GM12891 (cell line): ENCODE measurements around the gene RXFP3.
A peak's percentile ranks its signal among the peaks of the same experiment; 100 is the strongest.
"Not testable (repeated sequence)": the region's sequence is repeated elsewhere in the genome, so short reads cannot be mapped to it uniquely, and the experiment has no call there.

ENCODE experiments used
- DNase-seq: peaks from one replicate; pipeline ENCODE4 v3.0.0; 2011; ENCODE audit warnings: low spot score; ENCODE audit not compliant: insufficient read length
- FAIRE-seq: peaks from 2 replicates; lab custom pipeline; 2011; peaks lifted over from hg19 to GRCh38; lab: Jason Lieb, UNC
- PAX5 ChIP-seq: IDR thresholded peaks from 2 replicates; pipeline ENCODE4 v1.6.1; 2011; ENCODE audit warnings: low read length, moderate library complexity, mild to moderate bottlenecking; ENCODE audit not compliant: insufficient read depth, severe bottlenecking
- POLR2A ChIP-seq: IDR thresholded peaks from 2 replicates; pipeline ENCODE4 v1.6.1; 2011; ENCODE audit warnings: low read depth, low read length, control low read depth
- POLR2AphosphoS5 ChIP-seq: IDR thresholded peaks from 2 replicates; pipeline ENCODE4 v1.6.1; 2011; ENCODE audit warnings: low read depth, low read length, control low read depth
- POU2F2 ChIP-seq: IDR thresholded peaks from 2 replicates; pipeline ENCODE4 v1.6.1; 2011; ENCODE audit warnings: low read depth, mild to moderate bottlenecking, control low read depth, low read length, moderate library complexity
- SPI1 ChIP-seq: IDR thresholded peaks from 2 replicates; pipeline ENCODE4 v1.6.1; 2011; ENCODE audit warnings: low read depth, low read length, control low read depth
- TAF1 ChIP-seq: IDR thresholded peaks from 2 replicates; pipeline ENCODE4 v1.6.1; 2011; ENCODE audit warnings: low read depth, low read length, control low read depth

Gene RXFP3

DNA sequence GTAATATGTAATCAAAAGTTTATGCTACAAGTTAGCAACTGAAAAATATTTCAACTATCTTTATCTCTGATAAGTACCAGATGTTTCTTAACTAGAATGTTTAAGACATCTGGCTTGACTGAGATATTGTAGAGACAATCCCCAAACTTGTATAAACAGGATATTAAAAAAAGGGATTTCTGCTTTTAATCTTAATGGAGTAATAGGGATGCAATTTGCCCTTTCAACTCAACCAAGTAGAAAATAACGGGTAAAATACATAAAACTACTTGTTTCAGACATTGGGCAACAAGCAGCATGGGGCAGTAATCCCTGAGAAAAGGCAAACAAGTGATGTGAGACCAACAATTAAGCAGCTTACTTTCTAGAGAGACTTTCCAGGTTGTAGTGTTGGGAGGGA, 35.0 kb upstream of the RXFP3 start:
- peak; percentile 26 for FAIRE-seq
- no peak for DNase-seq
- no peak for TF ChIP-seq POU2F2
- no peak for TF ChIP-seq POLR2AphosphoS5
- no peak for TF ChIP-seq POLR2A
- TF ChIP-seq SPI1: no peak
- no peak for TF ChIP-seq PAX5
- TF ChIP-seq TAF1: no peak

- FAIRE-seq: no peak
- DNase-seq: no peak
- TF ChIP-seq POU2F2: no peak
These were observed 33.1 kb upstream of the RXFP3 start for GRCh38 chr5:33903118-33903517.

DNA sequence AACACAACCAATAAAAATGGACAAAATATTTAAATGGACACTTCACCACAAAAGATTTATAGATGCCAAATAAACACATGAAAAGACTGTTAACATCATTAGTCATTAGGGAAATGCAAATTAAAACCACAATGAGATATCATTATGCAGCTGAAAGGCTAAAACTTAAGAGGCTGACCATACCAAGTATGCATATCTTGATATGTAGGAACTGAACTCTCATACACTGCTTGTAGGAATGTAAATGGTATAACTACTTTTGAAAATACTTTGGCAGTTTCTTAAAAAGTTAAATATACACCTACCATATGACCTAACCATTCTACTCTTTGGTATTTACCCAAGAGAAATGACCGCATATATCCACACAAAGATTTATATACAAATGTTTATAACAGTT, 30.8 kb upstream of the RXFP3 start:
- DNase-seq: no peak
- FAIRE-seq: no peak
- TF ChIP-seq POLR2AphosphoS5 (no peak), POU2F2 (no peak), TAF1 (no peak), POLR2A (no peak), PAX5 (no peak), SPI1 (no peak)

- FAIRE-seq: not testable (repeated sequence)
These were observed 29.9 kb upstream of the RXFP3 start for GRCh38 chr5:33906248-33906647.

GRCh38 chr5:33914844-33915243, 21.3 kb upstream of the RXFP3 start:
- not testable (repeated sequence) for FAIRE-seq, DNase-seq

More at GRCh38 chr5:33906248-33906647, 29.9 kb upstream of the RXFP3 start:
- not testable (repeated sequence) for DNase-seq

GRCh38 chr5:33921002-33921401, 15.2 kb upstream of the RXFP3 start:
- no peak for DNase-seq
- no peak for TF ChIP-seq POLR2A
- TF ChIP-seq TAF1: no peak
- TF ChIP-seq POLR2AphosphoS5: no peak
- no peak for TF ChIP-seq PAX5
- TF ChIP-seq SPI1: no peak
- no peak for TF ChIP-seq POU2F2
- FAIRE-seq: no peak

DNA sequence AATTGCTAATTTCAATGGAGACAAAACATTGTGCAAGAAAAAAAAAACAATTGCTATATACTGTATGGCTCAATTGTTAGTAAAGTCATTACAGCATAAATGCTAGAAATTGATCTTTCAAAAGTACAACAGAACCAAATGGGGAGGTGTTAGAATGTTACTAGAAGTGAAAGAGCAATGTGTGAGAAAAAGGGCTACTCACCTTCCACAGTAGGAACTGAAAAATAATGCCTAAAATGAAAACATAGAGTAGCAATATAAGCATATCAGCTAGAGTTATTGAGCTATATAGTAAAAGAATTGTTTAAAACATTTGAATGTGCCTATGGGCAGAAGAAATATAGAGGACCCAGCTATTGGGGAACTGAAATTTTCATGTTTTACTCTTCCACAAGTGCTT, 10.9 kb upstream of the RXFP3 start:
- FAIRE-seq: peak; percentile 48
- TF ChIP-seq POLR2A: no peak
- TF ChIP-seq POU2F2: no peak
- peak; percentile 49; the same call in 1 of the 2 replicates for TF ChIP-seq SPI1
- no peak for TF ChIP-seq POLR2AphosphoS5
- TF ChIP-seq PAX5: no peak
- TF ChIP-seq TAF1: no peak
- DNase-seq: no peak

DNA sequence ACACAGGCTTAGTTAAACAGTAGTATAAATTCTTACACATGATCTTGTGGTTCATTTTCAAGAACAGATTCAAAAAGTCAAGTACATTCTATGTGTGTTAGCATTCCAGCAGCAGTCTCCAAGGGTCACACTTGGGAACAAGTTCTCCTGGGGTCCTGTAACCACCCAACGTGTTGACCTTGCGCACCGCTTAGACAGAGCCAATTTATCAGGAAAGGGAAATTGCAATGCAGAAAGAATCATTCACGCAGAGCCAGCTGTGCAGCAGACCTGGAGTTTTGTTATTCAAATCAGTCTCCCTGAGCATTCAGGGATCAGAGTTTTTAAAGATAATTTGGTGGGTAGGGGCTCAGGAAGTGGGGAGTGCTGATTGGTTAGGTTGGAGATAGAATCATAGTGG, 8.5 kb upstream of the RXFP3 start:
- DNase-seq: no peak
- peak; percentile 61 for FAIRE-seq
- TF ChIP-seq POLR2AphosphoS5 (no peak), SPI1 (no peak), TAF1 (no peak), POLR2A (no peak), PAX5 (no peak)

DNA sequence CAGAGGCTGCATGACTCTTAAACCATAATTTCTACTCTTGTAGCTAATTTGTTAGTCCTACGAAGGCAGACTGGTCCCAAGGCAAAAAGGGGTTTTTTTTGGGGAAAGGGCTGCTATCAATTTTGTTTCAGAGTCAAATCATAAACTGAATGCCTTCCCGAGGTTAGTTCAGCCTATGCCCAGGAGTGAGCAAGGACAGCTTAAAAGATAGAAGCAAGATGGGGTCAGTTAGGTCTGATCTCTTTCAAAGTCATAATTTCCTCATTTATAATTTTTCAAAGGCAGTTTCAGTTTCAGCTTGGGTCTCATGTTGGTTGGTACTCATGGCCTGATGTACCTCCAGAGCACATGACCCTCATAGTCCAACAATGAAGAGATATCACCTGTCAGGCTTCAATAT, 7.9 kb upstream of the RXFP3 start:
- FAIRE-seq: peak; percentile 5
- TF ChIP-seq SPI1: no peak

GRCh38 chr5:33929925-33930690, 6.1 kb upstream of the RXFP3 start:
- TF ChIP-seq POU2F2 (no peak), SPI1 (0 out of 2 replicates have a peak, but pooled peaks have one; percentile 4), TAF1 (no peak)
- FAIRE-seq (peak; percentile 71), DNase-seq (no peak)

More for the DNA sequence above, 7.9 kb upstream of the RXFP3 start:
- DNase-seq: no peak

GRCh38 chr5:33931136-33931535, 5.0 kb upstream of the RXFP3 start:
- DNase-seq (no peak), FAIRE-seq (no peak)
- TF ChIP-seq TAF1 (no peak), POU2F2 (no peak), POLR2A (no peak), SPI1 (no peak), POLR2AphosphoS5 (no peak), PAX5 (no peak)
